NCI-H2029 treated with DMSO at 0.1 percent for 48 hours (cell line): ENCODE data around the gene STX16.
A peak's percentile ranks its signal among the peaks of the same experiment; 100 is the strongest.

Experiments
- DNase-seq: peaks from one replicate; lab custom pipeline; 2025; lab: John Stamatoyannopoulos, UW

STX16 gene, protein sequence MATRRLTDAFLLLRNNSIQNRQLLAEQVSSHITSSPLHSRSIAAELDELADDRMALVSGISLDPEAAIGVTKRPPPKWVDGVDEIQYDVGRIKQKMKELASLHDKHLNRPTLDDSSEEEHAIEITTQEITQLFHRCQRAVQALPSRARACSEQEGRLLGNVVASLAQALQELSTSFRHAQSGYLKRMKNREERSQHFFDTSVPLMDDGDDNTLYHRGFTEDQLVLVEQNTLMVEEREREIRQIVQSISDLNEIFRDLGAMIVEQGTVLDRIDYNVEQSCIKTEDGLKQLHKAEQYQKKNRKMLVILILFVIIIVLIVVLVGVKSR

DNA sequence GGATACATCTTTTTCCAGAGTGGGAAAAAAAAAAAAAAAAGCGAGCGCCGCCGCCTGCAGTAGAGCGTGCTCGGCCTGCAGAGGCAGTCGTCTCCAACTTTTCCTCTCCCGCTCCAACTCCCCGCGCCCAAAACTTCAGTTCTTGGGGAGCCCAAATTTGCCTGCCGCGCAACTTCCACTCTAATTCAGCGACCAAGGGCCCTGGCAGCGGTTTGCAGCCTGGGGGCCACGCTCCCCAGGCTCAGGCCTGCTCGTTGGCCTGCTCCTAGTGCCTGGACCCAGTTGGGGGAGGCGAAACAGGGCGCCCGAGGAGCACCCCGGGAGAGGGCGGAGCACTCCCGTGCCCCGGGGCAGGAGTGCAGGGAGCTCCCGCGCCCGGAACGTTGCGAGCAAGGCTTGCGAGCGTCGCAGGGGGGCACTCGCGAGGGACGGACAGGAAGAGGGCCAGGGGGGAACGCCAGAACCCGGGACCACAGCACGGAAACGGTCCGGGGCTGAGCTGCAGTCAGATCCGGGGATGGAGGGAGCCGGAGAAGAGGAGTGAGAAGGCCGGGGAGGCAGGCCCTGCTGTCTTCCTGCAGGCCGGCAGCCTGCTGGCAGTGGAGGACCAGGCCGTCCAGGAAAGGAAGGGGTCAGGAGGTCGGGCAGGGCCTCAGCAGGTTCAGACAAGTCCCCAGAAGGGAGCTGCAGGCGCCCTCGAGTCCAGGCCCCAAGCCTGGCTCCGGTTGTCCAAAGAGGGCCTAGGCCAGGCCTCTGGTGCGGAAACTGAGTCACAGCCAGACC lies at the start of gene STX16:
TSS of gene STX16 (plus strand) at position 508 of the 783 bp plus-strand sequence. CDS start 724 bp downstream, outside the sequence.
- peak; percentile 41 for DNase-seq

DNA sequence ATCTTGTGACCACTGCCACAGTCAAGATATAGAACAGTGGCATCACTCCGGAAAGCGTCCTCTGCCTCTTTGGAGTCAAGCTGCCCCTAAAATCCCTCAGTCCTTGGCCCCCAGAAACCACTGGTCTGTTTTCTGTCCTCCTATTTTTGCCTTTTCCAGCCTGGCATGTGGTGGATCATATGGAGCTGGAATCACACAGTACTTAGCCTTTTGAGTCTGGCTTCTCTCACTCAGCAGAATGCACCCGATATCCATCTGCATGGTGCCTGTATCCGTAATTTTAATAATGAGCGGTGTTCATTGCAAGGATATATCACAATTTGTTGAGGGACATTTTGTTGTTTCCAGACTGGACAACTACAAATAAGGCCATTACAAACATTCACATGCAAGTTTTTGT lies 49.0 kb upstream of the STX16 start:
- DNase-seq = no peak

DNA sequence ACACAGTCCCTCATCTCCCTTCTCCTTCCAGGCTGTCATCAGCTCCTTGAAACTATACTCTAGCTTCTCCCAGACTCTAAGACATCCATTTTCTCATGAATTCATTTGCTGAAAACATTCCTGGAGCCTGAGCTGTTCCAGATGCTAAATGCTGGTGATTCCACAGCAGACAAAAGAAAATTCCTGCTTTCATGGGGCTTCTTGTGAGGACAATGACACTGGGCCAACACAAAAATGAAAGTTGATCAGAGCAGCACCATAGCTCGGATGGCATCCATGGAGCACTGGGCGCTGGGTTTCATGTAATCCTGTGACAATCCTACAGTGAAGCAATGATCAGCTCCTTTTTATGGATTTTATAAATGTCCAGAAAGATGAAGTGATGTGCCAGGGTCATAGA lies 47.4 kb upstream of the STX16 start:
- DNase-seq = no peak

DNA sequence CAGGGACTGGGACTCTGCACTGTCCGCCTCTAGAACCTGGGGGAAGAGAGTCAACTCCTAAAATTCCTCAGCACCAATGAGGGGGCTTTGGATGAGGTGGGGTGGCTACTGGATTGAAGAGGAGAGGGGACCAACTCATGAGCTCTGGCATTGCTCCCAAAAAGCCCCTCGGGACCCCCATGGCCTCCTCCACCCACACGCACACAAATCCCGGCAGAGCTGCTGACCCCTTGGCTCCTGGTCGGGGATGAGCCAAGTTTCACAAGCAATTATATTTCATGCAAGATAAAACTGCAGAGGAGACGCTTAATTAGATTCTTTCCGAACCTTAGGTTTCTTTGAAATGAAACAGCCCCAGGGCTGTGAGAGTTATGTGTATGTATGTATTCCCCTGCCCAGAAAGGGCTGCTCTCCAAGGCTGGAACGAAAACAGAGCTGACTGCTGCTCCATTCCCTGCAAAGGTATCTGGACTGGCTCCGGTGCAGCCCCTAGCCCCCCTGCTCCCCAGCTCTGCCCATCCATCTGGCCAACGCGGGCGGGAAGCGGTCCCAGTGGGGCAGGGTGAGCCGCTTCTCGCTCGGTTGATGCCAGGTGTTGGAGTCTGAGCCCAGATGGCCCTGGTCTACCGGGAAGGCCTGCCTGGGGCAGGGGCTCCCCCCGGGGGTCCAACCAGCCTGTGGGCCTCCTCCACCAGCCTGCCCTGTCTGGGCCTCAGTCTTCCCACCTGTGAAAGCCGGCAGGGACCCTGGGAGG lies 46.8 kb upstream of the STX16 start:
- no peak for DNase-seq

DNA sequence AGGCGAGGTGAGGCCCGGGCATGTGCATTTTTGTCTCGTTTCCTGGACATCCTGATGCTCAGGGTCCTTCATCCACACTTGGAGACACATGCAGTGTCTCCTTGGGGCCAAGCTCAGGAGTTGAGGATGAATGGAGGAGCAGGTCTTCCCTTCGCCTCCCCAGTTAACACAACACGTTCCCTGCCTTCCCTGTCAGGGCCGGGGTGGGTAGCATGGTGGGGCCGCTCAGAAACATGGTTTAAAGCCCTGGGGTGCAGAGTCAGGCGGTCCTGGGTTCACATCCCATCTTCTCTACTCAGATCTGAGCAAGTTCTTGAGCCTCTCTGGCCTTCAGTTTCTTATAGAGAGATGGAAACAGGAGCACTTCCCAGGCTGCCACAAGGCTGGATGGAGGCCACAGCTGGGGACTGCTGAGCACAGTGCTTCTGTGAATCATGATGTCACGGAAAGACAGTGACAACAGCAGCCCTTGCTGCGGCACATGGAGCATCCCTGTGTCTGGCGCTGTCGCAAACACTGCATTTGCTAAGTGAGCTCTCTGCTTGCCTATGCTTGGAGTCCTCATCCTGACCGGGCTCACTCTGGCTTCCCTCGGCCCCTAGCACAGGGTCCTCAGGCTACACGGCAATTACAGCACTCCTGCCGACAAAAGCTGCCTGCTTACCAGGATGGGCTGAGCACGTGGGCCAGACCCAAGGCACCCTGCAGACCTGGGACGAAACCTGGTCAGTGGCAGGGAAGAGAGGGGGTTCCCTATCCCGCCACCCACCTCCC lies 45.6 kb upstream of the STX16 start:
- no peak for DNase-seq

DNA sequence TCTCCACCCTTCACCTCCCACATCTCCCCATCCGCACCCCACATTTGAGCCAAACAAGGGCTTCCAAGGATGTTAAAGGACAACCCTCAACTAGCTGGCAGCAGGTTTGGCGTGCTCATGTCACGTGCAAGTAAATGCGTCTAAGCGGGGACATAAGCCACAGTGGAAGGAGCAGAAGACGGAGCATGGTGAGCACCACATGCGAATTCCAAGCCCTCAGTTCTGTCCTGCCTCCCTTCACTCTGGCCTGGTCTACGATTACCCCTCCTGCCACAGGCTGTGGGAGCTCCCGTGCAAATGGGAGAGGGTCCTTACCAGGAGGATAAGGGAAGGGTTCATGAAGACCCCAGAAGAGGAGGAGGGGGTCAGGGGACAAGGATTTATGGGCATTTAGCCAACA lies 44.9 kb upstream of the STX16 start:
- no peak for DNase-seq

DNA sequence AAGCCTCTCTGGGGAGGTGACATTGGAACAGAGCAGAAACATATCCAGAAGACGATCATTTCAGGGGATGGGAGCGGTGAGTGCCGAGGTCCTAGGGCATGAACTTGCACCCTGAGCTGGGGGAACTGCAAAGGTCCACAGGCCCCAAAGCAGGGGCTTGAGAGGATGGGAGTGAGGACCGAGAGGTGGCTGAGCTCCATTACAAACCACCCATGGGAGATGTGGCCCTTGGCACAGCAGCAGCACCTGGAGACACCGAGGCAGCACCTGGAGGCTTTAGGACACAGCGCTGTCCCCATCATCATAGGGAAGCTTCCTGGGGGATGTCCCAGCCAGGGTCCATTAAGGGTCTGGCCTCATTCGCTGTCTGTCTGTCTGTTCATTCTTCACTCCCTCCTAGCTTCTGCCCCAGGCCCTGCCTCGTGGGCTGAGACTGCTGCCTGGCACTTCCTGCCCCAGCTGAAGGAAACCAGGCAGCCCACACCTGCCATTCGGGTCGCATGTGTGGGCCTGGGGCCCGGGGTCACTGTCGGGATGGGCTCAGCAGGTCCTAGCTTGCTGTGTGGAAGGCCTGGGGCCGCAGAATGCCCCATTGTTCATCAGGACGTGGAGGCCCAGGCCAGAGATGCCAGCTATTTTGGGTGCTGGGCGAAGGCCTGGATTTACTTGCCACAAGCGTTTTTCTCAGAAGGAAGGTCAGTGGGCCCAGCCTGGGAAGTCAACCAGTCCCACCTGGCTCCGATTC lies 42.8 kb upstream of the STX16 start:
- DNase-seq = no peak

DNA sequence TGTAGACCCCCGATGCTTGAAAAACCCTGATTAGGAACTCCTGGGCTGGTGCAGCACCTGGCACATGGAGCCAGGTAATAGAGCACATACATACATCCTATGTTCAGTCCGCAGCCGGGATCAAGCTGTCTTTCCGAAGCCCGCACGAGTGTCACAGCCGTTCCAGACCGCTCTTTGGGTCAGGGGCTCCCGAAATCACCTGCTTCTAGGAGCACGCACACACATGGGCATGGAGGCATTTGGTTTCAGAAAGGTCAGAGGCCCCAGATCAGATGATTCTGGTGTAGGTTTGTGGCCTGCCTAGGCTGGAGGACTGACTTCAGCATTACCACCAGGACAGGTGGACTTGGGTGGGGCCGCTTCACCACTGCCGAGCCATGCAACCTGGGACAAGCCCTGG lies 42.1 kb upstream of the STX16 start:
- no peak for DNase-seq

DNA sequence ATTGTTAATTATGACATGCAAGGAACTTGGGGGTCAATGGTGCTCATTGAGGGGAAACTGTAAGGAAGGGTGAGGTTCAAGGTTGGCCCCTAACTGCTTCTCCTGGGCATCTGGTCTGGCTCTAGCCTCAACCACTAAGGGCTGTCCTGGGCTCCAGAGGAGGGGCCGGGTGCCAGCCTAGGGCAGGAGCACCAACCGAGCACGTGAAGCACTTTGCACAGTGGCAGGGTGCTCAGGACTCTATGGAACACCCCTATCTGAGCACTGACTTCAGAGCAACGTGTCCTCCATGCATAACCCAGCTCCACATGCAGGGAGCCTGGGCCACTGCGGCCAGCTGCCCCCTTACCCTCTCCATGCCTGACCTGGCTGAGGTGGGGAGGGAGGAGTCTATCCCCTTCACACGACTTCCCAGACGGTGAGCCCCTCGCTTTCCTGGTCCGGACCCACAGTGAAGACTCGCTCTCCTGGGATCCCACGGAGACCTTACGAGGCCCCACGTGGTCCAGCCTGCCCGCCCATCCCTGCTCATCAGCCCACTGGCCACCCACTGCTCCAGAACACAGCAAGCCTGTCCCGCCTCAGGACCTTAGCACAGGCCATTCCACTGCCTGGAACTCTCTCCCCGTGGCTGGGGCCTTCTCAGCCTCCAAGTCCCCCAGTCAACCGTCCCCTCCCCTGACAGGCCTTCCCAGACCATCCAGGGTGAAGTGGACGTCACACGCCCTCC lies 40.8 kb upstream of the STX16 start:
- DNase-seq = no peak

DNA sequence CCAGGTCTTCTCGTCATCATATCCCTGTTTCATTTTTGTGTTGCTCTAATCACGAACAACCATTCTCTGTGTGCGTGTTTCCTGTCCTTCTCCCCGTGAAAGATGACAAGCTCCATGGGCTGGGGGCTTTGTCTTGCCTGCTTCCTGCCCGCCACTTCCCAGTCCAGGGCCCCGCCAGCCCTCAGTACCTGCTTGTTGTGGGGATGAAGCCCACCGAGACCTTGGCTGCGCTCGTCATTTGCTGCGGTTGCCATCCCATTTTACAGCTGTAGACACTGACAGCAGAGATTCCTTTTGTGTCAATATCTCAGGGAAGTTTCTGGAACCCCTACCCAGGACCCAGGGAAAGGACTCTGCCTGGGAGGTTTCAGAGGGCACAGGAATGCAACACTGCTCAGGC lies 40.3 kb upstream of the STX16 start:
- no peak for DNase-seq

DNA sequence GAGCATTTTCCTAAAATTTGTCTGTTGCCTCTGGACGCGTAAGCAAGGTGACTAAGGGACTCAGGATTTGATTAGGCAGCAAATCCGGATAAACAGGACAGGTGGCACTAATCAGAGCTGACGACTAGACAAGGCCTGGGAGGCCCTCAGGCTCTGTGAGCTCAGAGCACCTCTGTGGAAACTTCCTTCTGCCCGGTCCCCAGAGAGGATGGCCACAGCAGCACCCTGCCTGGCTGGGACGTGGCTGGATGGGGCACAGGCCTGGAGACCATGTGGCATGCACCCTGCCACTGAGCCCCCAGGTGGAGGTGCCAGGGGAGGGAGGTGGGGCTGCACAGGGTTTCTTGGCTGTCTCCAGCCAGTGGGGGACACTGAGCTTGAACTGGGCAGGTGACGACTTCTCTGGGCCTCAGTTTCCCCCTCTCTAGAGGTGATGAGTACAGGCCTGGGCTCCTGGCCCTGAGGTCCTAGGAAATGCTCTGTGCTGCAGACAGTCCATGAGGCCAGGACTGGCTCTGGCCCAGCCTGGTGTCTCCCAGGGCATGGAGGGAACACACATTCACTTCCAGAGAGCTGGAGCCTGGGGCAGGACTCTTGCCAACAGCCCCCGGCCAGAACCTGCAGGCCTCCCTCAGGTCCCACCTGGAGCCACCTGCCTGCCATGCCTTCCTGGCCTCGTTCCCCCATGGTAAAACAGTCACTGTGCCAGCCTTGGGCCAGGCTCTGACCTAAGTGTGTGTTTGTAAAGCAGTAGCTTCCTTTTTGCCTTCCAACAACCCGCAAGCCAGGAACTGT lies 39.6 kb upstream of the STX16 start:
- no peak for DNase-seq

DNA sequence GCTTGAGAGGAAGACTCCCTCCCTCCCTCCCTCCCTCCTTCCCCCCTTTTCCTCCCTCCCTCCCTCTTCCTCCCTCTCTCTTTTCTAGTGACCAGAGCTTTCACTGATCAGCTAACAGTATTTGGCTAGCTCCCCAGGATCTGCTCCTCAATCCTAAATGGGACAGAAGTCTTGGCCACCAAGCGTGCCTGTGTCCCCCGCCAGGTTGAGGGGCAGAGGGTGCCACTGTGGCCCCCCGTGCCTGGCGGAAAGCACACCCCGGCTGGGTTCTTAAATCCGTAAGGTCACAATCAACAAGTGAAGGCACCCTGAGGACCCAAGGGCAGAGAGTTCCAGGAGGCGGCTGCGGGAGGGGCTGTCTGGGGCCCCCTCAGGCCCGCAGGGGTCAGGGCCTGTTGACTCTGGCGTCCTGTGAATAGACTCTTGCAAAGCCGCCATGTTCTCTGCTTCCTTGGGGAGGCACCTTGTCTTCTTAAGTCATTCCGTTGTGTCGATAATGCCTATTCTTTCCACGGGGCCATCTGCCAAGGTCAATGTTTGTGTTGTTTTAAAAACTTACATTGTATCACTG lies 38.9 kb upstream of the STX16 start:
- no peak for DNase-seq

DNA sequence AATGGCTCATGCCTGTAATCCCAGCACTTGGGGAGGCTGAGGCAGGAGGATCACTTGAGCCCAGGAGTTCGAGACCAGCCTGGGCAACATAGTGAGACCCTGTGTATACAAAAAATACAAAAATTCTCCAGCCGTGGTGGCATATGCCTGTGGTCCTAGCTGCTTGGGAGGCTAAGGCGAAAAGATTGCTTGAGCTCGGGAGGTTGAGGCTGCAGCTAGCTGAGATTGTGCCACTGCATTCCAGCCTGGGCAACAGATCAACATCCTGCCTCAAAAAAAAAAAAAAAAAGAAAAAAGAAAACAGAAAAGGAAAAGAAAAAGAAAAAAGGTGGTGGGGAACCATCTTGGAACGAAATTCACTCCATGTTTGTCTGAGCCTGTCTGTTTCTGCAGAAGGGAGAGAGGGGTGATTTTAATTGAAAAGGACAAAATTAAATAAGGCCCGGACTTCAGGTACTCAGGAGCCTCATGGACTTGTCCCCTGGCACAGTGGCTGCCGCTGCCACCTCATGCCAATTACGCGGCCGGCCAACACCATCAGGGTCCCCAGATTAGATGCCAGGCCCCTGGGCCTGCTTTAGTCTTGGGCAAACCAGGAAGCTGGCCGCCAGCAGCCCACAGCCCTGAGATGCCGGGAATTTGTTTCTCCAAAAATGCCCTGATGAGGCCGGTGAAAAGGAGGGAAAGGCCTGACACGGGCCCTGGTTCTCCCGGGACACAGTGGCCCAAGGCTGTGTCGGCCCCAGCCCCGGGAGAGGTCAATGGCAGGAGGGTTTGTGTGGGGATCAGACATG lies 37.8 kb upstream of the STX16 start:
- no peak for DNase-seq

DNA sequence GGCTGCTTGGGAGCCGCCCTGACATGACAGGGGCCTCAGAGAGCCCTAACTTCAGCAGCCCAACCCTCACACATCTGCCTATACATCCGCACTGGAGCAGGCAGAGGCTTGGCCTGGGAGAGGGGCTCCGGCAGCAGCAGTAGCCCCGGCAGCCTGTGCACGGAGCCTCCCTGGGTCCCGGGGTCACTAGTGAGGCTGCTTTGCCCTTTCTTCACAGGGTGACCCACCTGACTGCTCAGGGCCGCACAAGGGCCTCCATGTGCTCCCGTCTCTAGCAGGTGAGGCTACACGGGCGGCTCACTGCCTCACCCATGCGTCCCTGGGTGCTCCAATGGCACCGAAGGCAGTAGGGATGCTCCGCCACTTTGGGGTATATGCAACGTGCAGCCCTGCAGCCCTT lies 36.7 kb upstream of the STX16 start:
- no peak for DNase-seq

DNA sequence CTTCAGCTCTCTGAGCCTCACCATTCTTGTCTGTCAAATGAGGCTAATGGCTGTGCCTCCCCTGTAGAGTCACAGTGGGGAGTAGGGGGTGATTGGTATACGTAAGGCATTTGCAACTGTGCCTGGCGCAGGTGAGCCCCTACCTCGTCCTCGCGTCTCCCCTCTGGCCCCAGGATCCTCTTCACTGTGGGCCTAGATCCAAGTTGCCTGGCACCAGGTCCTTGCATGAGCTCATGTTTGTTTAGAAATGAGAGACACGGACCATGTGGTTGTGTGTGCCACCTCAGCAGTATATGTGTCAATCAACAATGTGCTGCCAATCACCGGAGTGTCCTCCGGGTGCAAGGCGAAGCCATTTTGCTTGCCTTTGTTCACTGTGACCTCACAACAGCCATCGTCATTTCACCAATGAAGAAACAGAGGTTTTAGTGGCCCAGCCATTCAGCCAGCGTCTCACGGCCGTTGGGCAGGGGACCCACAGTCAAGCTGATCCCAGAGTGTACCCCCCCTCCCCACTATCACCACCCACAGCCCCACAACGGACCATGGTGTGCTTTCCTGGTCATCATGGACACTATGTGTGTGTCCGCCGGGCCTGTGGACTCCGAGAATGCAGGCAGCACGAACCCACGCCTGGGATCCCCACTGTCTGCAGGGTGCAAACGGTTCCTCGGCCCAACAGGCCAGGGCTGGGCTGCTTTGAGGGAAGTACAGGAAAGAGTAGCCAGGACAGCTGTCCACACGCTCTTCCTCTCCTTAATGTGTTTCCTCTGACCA lies 35.9 kb upstream of the STX16 start:
- DNase-seq = no peak

DNA sequence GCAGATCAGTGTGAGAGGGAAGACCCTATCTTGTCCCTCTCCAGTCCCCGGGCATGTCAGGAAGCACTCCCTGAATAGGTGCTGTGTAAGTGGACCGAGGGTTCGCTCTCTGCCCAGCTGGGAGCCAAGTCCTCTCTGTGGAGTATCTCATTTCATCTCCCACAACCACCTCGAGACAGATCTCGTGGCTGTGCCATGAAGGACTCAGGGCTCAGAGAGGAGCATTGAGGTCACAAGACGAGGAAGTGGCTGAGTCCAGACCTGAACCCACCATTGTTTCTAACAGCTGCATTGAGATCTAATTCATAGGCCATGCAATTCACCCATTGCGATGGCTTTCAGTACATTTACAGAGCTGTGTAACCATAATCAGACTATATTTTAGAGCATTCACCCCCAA lies 34.7 kb upstream of the STX16 start:
- no peak for DNase-seq

DNA sequence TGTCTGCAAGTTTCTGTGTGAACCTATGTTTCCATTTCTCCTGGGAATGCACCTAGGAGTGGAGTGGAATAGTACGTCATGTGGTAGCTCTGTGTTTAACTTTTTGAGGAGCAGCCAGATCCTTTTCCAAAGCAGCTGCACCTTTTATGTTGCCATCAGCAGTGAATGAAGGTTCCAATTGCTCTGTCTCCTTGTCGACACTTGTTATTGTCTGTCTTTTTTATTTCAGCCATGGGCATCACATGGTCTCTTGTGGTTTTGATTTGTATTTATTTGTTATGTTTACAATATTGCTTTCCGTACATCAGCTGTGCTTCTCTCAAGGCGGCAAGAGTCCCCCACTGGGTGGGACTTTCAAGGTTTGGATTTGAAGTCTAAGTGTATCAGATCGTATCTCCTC lies 33.9 kb upstream of the STX16 start:
- DNase-seq = no peak
